ENCODE measurements around the gene CYB5D1. TPM values are rescaled to one million over a fixed set of nuclear protein-coding genes. Genes with fewer than 3 reads are reported as not detected.

Gene CYB5D1
- total and polyA plus RNA-seq, 3 donors from 2014 or later: 9.9 to 12.8 (median 10.1) TPM

GRCh38 chr17:7887482-7888183, 29.8 kb downstream of the CYB5D1 start:
- intact Hi-C loops (cut with DNase I; ENCODE audit: low total_unique reads): no loop called here
- no peaks in the 10 kb centered on the region for H3K27me3 ChIP-seq
- DNase-seq: peak; percentile 95
- H3K9me3 ChIP-seq: no peaks in the 10 kb centered on the region
- 1 to 2% methylated on average over 30 to 35 of the region's 35 CpGs for WGBS, 2 donors
- TF ChIP-seq POLR2A (IDR thresholded peaks at IDR 0.05) (peak; percentile 0), CTCF (IDR thresholded peaks at IDR 0.05) (no peak)
- H3K4me3 ChIP-seq: peak overlapping the region; percentile 27 to 74
- no peaks in the 10 kb centered on the region for H3K36me3 ChIP-seq (ENCODE audit: low read depth, missing control alignments)
- H3K27ac ChIP-seq: peak overlapping the region; percentile 87 to 91
- H3K4me1 ChIP-seq: peaks cover 49% of the 10 kb centered on the region

GRCh38 chr17:7888184-7888920, 30.5 kb downstream of the CYB5D1 start, which contains the start of gene CHD3:
TSS of gene CHD3 (plus strand) at chr17:7888789. CDS start at chr17:7889001, 212 bp downstream.
- Histone ChIP-seq H3K4me1 (peaks cover 44% of the 10 kb centered on the region), H3K36me3 (ENCODE audit: low read depth, missing control alignments) (no peaks in the 10 kb centered on the region), H3K27ac (peak within 1 kb of the TSS; percentile 87 to 91), H3K27me3 (no peaks in the 10 kb centered on the region), H3K4me3 (peak within 1 kb of the TSS; percentile 27 to 74), H3K9me3 (no peaks in the 10 kb centered on the region)
- no peak for TF ChIP-seq POLR2A (IDR thresholded peaks at IDR 0.05)
- no peak for TF ChIP-seq CTCF (IDR thresholded peaks at IDR 0.05)
- DNase-seq: no peak
- 10 to 29% methylated on average over 9 to 18 of the region's 18 CpGs for WGBS, 2 donors
- intact Hi-C loops (cut with DNase I; ENCODE audit: low total_unique reads): no loop called here

GRCh38 chr17:7889166-7889955, 31.6 kb downstream of the CYB5D1 start:
- peaks cover 37% of the 10 kb centered on the region for H3K4me1 ChIP-seq
- no peak overlapping the region for H3K4me3 ChIP-seq
- H3K9me3 ChIP-seq: no peaks in the 10 kb centered on the region
- TF ChIP-seq CTCF (IDR thresholded peaks at IDR 0.05) (peak; percentile 30 to 70 (median 56)), POLR2A (IDR thresholded peaks at IDR 0.05) (no peak)
- no peaks in the 10 kb centered on the region for H3K36me3 ChIP-seq (ENCODE audit: low read depth, missing control alignments)
- 37 to 50% methylated on average over 9 to 11 of the region's 11 CpGs for WGBS, 2 donors
- no peaks in the 10 kb centered on the region for H3K27me3 ChIP-seq
- intact Hi-C loops (cut with DNase I; ENCODE audit: low total_unique reads): no loop called here
- H3K27ac ChIP-seq: peak overlapping the region; percentile 87 to 91
- DNase-seq: peak; percentile 97

- no peak for TF ChIP-seq CTCF (IDR thresholded peaks at IDR 0.05)
- TF ChIP-seq POLR2A (IDR thresholded peaks at IDR 0.05): no peak
- no peak for DNase-seq
- Histone ChIP-seq H3K27ac (no peak overlapping the region), H3K36me3 (ENCODE audit: low read depth, missing control alignments) (no peaks in the 10 kb centered on the region), H3K27me3 (no peaks in the 10 kb centered on the region), H3K9me3 (no peaks in the 10 kb centered on the region), H3K4me3 (no peak overlapping the region), H3K4me1 (peaks cover 19% of the 10 kb centered on the region)
- WGBS, 2 donors: 81 to 87% methylated on average over 13 to 15 of the region's 15 CpGs
- intact Hi-C loops (cut with DNase I; ENCODE audit: low total_unique reads): no loop called here
Observed at GRCh38 chr17:7893187-7893880, 35.5 kb downstream of the CYB5D1 start.
